GM10266 (cell line): Measurements from ENCODE around the gene ZNF341.

Experiments
- DNase-seq: peaks from one replicate; pipeline ENCODE4 v3.0.0; 2012; ENCODE audit errors: extremely low spot score
- CTCF ChIP-seq: IDR thresholded peaks from 2 replicates; pipeline ENCODE4 v1.5.1; 2012; ENCODE audit warnings: mild to moderate bottlenecking, low read depth; ENCODE audit not compliant: control insufficient read depth, insufficient read depth; ENCODE audit errors: missing control alignments

ZNF341 gene

GRCh38 chr20:33812152-33812849, 80.5 kb downstream of the ZNF341 start:
- TF ChIP-seq CTCF: no peak
- DNase-seq: no peak

- DNase-seq: no peak
- TF ChIP-seq CTCF: no peak
Measured at GRCh38 chr20:33812908-33813462, 81.2 kb downstream of the ZNF341 start.

GRCh38 chr20:33814238-33814712, 82.5 kb downstream of the ZNF341 start:
- no peak for DNase-seq
- no peak for TF ChIP-seq CTCF

- TF ChIP-seq CTCF: no peak
Measured at GRCh38 chr20:33815671-33816070, 83.9 kb downstream of the ZNF341 start.

GRCh38 chr20:33816191-33816590, 84.4 kb downstream of the ZNF341 start:
- DNase-seq: no peak
- TF ChIP-seq CTCF: no peak

More at GRCh38 chr20:33815671-33816070, 83.9 kb downstream of the ZNF341 start:
- DNase-seq: no peak

- no peak for TF ChIP-seq CTCF
- no peak for DNase-seq
Measured at GRCh38 chr20:33817411-33817810, 85.6 kb downstream of the ZNF341 start.

- no peak for DNase-seq
- TF ChIP-seq CTCF: no peak
Measured at GRCh38 chr20:33819456-33819855, 87.7 kb downstream of the ZNF341 start.
